Esophagus muscularis mucosa (tissue), 4 donors: ENCODE results near the gene CEP164. TPM values are rescaled to one million over a fixed set of nuclear protein-coding genes. Genes with fewer than 3 reads are reported as not detected.

Experiments used
- DNase-seq: peaks from one replicate; pipeline ENCODE4 v3.0.0-alpha.2; 2017; ENCODE audit errors: extremely low spot score
- H3K27ac ChIP-seq, 4 donors: fragments of 200-600 bp; sonication (generic); replicated peaks in 1 of 4; 1 replicate in 3 of 4; 2 replicates in 1 of 4; pipeline ENCODE4 v1.5.1; 2016 to 2019; ENCODE audit warnings: mild to moderate bottlenecking in 1 of 4
- H3K27me3 ChIP-seq, 4 donors: fragments of 200-600 bp; sonication (generic); one replicate each; pipeline versions ENCODE4 v1.5.1 to v1.6.0; 2016 to 2019
- H3K36me3 ChIP-seq, 4 donors: fragments of 200-600 bp; sonication (generic); one replicate each; pipeline ENCODE4 v1.5.1; 2016 to 2019
- H3K4me1 ChIP-seq, 4 donors: fragments of 200-600 bp; sonication (generic); one replicate each; pipeline ENCODE4 v1.5.1; 2016 to 2019
- H3K4me3 ChIP-seq, 4 donors: fragments of 200-600 bp; sonication (generic); 1 replicate in 2 of 4; 2 replicates in 2 of 4; pipeline ENCODE4 v1.5.1; 2016 to 2019; ENCODE audit warnings: mild to moderate bottlenecking in 4 of 4, moderate library complexity in 1 of 4
- H3K9me3 ChIP-seq, 4 donors: fragments of 200-600 bp; sonication (generic); 1 replicate in 3 of 4; 2 replicates in 1 of 4; pipeline ENCODE4 v1.5.1; 2016 to 2019
- EP300 ChIP-seq: sonication (generic); formaldehyde crosslinking; IDR thresholded peaks from one replicate; pipeline ENCODE4 v1.6.1; 2017; ENCODE audit warnings: antibody characterized with exemption
- POLR2A ChIP-seq: fragments of 450-650 bp; IDR thresholded peaks from one replicate; pipeline ENCODE4 v1.6.1; 2017; ENCODE audit warnings: antibody characterized with exemption, moderate library complexity, mild to moderate bottlenecking, low read depth
- POLR2AphosphoS5 ChIP-seq, 2 donors: sonication (generic); formaldehyde crosslinking; IDR thresholded peaks; one replicate each; pipeline ENCODE4 v1.6.1; 2017; ENCODE audit warnings: antibody characterized with exemption in 2 of 2
- whole genome bisulfite sequencing: methylation state at CpG from one replicate; pipeline ENCODE4 v1.1.5; 2018; 5-methylcytosine and 5-hydroxymethylcytosine counted together
- intact Hi-C: fragments of 100-400 bp; cut with DNase I; formaldehyde crosslinking; loops from one replicate; pipeline ENCODE4 v1.15.1; 2023
- total RNA-seq, 4 donors: library from RNA; depleted of rRNA; stranded (reverse); fragments of >200 nt; gene quantifications; one replicate each; pipeline versions ENCODE4 v1.1.0 to v1.2.1, GENCODE V29; 2016
- TF ChIP-seq, protein P1 (sequence below), 3 experiments: fragments of 200-600 bp in 2 of 3; fragments of 450-650 bp in 1 of 3; sonication (generic) in 2 of 3; IDR thresholded peaks; one replicate each; pipeline ENCODE4 v1.5.1; 2017 to 2019; ENCODE audit warnings: antibody characterized with exemption in 3 of 3, mild to moderate bottlenecking in 2 of 3, moderate library complexity in 1 of 3

Gene CEP164
- total RNA-seq, 4 donors from 2014 or later: 16.4 to 21.2 (median 18.7) TPM

DNA sequence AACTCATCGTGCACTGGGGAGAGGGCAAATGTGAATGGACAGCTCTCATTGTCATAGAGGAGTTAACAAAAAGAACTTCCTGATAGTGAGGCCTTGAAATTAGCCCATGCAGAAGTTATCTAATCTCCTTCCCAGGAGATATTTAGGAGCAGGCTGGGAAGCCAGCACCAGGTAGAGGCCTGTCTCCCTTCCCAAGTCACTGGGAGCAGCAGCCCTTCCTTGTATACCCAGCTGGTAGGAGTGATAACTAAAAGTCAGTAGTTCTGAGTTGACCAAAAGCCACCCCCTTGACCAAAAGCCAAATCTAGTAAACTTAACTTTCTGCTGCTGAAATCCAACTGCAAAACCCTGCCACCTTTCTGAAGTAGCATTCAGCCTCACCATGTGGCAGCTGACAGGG is 37.9 kb upstream of the CEP164 start:
- Histone ChIP-seq H3K36me3 (peaks cover 33 to 98% (median 87%) of the 10 kb centered on the region in 4 donors), H3K27ac (no peak overlapping the region), H3K4me1 (no peaks in the 10 kb centered on the region), H3K9me3 (no peaks in the 10 kb centered on the region), H3K27me3 (no peaks in the 10 kb centered on the region), H3K4me3 (no peak overlapping the region)
- DNase-seq: no peak
- 100% methylated on average over 1 of the region's 1 CpG for WGBS
- intact Hi-C loops: no loop called here
- TF ChIP-seq POLR2A (no peak), EP300 (no peak), POLR2AphosphoS5 (IDR thresholded peaks at IDR 0.05) (no peak)
- TF ChIP-seq, protein P1, sequence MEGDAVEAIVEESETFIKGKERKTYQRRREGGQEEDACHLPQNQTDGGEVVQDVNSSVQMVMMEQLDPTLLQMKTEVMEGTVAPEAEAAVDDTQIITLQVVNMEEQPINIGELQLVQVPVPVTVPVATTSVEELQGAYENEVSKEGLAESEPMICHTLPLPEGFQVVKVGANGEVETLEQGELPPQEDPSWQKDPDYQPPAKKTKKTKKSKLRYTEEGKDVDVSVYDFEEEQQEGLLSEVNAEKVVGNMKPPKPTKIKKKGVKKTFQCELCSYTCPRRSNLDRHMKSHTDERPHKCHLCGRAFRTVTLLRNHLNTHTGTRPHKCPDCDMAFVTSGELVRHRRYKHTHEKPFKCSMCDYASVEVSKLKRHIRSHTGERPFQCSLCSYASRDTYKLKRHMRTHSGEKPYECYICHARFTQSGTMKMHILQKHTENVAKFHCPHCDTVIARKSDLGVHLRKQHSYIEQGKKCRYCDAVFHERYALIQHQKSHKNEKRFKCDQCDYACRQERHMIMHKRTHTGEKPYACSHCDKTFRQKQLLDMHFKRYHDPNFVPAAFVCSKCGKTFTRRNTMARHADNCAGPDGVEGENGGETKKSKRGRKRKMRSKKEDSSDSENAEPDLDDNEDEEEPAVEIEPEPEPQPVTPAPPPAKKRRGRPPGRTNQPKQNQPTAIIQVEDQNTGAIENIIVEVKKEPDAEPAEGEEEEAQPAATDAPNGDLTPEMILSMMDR (IDR thresholded peaks at IDR 0.05): no peak

DNA sequence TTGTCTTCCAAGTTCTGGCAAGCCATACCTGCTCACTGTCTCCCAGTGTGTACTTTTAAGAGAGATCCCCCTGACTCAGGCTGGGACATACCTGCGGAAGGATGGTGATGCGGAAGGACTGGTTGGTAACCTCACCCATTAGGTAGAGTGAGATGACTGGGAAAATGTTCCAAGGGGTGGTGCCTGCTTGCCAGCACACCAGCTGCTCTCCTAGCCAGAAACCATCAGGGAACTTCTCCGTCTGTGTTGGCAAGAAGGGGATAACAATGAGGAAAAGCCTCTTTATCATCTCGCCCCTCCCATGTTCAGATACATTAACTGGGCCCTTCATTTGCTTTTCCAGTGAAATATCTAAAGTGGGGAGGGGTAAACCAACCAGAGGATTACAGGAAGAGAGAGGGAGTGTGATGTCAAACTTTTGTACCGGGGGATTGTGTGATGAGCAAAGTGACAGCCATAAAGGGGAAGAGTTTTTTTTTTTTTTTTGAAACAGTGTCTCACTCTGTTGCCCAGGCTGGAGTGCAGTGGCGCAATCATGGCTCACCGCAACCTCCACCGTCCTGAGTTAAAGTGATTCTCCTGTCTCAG is 36.8 kb upstream of the CEP164 start, which contains the start of gene BACE1-AS:
BACE1-AS (plus strand) TSS at position 538 of the 588 bp plus-strand sequence.
- H3K27ac ChIP-seq: no peak within 1 kb of the TSS
- no peak for TF ChIP-seq POLR2A
- no peak for TF ChIP-seq EP300
- TF ChIP-seq POLR2AphosphoS5 (IDR thresholded peaks at IDR 0.05): no peak
- TF ChIP-seq, protein P1 (IDR thresholded peaks at IDR 0.05): no peak
- intact Hi-C loops: no loop called here
- no peak for DNase-seq
- no peaks in the 10 kb centered on the region for H3K27me3 ChIP-seq
- no peak within 1 kb of the TSS for H3K4me3 ChIP-seq
- H3K4me1 ChIP-seq: no peaks in the 10 kb centered on the region
- 88% methylated on average over 8 of the region's 8 CpGs for WGBS
- no peaks in the 10 kb centered on the region for H3K9me3 ChIP-seq
- peaks cover 22 to 98% (median 81%) of the 10 kb centered on the region in 4 donors for H3K36me3 ChIP-seq

DNA sequence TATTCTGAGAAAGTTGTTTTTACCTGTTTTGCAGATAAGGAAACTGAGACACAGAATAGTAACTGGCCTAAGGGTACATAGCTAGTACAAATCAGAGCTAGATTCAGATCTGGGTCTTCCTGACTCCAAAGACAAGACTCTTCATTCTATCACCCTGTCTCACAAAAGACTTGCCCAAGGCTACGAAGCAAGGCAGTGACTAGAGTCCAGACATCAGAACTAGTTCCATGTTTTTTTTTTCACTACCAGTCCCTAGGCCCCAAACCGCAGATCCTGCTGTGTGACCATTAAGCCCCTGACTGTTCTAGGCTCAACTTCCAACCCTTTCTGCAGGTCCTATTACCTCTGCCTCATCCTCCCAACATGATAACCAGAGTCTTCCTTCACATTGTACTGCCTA is 35.0 kb upstream of the CEP164 start:
- Histone ChIP-seq H3K27ac (no peak overlapping the region), H3K27me3 (no peaks in the 10 kb centered on the region), H3K4me3 (no peak overlapping the region), H3K36me3 (peaks cover 19 to 88% (median 66%) of the 10 kb centered on the region in 4 donors), H3K9me3 (no peaks in the 10 kb centered on the region), H3K4me1 (no peaks in the 10 kb centered on the region)
- TF ChIP-seq, protein P1 (IDR thresholded peaks at IDR 0.05): no peak
- TF ChIP-seq EP300 (no peak), POLR2A (no peak), POLR2AphosphoS5 (IDR thresholded peaks at IDR 0.05) (no peak)
- 93% methylated on average over 2 of the region's 2 CpGs for WGBS
- DNase-seq: no peak
- intact Hi-C loops: no loop called here

DNA sequence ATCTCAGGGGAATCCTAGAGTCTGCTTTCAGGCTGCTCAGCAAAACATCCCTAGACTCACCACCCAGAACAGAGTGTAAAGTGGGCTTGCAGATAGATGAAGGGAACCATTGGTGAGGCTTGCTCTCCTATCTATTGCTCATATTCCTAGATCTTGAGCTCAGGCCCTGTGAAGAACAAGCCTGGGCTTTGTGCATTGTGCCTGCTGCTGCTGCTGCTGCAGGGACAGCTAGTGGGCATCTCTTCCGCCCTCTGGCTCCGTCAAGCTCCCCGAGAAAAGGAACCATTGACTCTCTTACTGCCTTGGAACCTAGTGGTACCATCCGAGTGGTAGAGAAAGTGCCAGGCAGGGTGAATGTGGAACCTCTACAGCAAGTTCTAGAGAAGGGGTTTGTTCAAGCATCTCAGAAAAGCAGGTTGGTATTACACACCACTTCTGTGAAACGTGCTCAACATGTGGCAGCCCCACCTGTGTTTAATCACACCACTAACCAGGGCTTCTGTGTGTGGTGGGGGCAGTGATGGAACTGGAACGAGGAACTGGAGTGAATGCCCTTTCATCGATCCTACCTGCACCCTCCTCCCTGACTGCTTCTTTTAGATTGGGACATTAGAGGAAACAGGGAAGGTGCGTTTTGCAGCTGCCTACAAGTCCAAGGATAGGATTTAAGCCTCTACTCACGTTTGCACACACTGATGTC is 32.1 kb upstream of the CEP164 start:
- DNase-seq: no peak
- WGBS: 86% methylated on average over 9 of the region's 9 CpGs
- H3K36me3 ChIP-seq: peaks cover 2 to 59% (median 38%) of the 10 kb centered on the region in 4 donors
- H3K27me3 ChIP-seq: no peaks in the 10 kb centered on the region
- TF ChIP-seq POLR2AphosphoS5 (IDR thresholded peaks at IDR 0.05) (no peak), POLR2A (no peak), EP300 (no peak)
- TF ChIP-seq, protein P1 (IDR thresholded peaks at IDR 0.05): no peak
- H3K9me3 ChIP-seq: no peaks in the 10 kb centered on the region
- intact Hi-C loops: no loop called here
- H3K4me3 ChIP-seq: no peak overlapping the region
- peaks cover 13 to 17% (median 15%) of the 10 kb centered on the region in 4 donors for H3K4me1 ChIP-seq
- H3K27ac ChIP-seq: no peak overlapping the region
